Measurements from ENCODE around the gene MMP20. TPM values are rescaled to one million over a fixed set of nuclear protein-coding genes. Genes with fewer than 3 reads are reported as not detected.

The MMP20 gene
- total RNA-seq, 1 experiment from 2014 or later = not detected

DNA sequence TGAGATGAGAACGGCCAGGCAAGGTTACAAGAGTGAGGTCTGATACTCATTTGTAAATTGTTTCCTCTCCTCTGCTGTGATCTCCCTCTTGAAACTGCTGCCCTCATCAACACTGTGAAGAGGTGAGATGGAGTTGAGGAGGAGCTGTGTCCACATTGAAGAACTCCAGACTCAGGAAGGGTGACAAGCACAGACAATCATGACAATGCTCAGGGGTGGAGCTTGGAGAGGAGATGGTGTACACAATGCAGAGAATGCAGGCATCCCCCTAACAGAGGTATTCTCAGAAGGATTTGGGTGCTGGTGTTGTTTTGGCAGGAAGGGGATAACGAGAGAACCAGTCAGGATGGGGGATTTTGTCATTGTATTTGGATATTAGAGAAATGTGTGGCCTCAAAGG, 73.1 kb downstream of the MMP20 start:
- Histone ChIP-seq H3K18ac (ENCODE audit: insufficient read length, low read depth, low read length) (no peak overlapping the region), H3K27ac (ENCODE audit: insufficient read length, low read depth, low read length) (no peak overlapping the region), H3K56ac (ENCODE audit: insufficient read length, low read depth, low read length) (no peak overlapping the region), H4K91ac (ENCODE audit: insufficient read length, low read depth, low read length) (no peak overlapping the region), H4K5ac (ENCODE audit: insufficient read length, low read depth, low read length) (no peak overlapping the region), H3K9me3 (ENCODE audit: control insufficient read depth, low read depth, low read length) (no peaks in the 10 kb centered on the region), H2BK5ac (ENCODE audit: insufficient read length, low read length) (no peak overlapping the region), H3K14ac (ENCODE audit: insufficient read depth, low read length) (no peak overlapping the region), H2AK5ac (ENCODE audit: insufficient read length, low read length) (no peak overlapping the region), H3K79me2 (ENCODE audit: insufficient read depth, low read length) (no peaks in the 10 kb centered on the region), H2BK12ac (ENCODE audit: insufficient read length, low read depth, low read length) (no peak overlapping the region), H3K9ac (ENCODE audit: extremely low read depth, insufficient read length, low read length) (no peak overlapping the region), H4K8ac (replicated peaks; ENCODE audit: insufficient read length, low read depth, low read length) (no peak overlapping the region), H3K27me3 (ENCODE audit: insufficient read depth, low read length) (no peaks in the 10 kb centered on the region), H3K23me2 (ENCODE audit: insufficient read length, low read depth, low read length, poor library complexity, severe bottlenecking) (no peaks in the 10 kb centered on the region), H2BK15ac (ENCODE audit: low read depth, low read length) (no peak overlapping the region), H2AFZ (ENCODE audit: low read length) (no peak overlapping the region), H3K4me1 (ENCODE audit: insufficient read depth, low read length) (peaks cover 2% of the 10 kb centered on the region; the same call in 1 of the 2 replicates), H3K4ac (ENCODE audit: low read depth, low read length) (no peak overlapping the region), H3K79me1 (ENCODE audit: insufficient read depth, low read depth, low read length, poor library complexity, severe bottlenecking) (no peaks in the 10 kb centered on the region), H4K20me1 (ENCODE audit: control insufficient read depth, insufficient read depth, insufficient read length) (no peaks in the 10 kb centered on the region), H2BK120ac (ENCODE audit: low read depth, low read length, poor library complexity, severe bottlenecking) (no peak overlapping the region), H3K4me2 (ENCODE audit: insufficient read depth, insufficient read length, low read length) (no peak overlapping the region), H2BK20ac (ENCODE audit: low read depth, low read length, poor library complexity, severe bottlenecking) (no peak overlapping the region), H3T11ph (ENCODE audit: low read length) (no peak overlapping the region), H3K23ac (ENCODE audit: insufficient read length, low read depth, low read length) (no peak overlapping the region)
- DNase-seq = no peak
- H3K4me1 Mint-ChIP-seq = peaks cover 7 to 9% of the 10 kb centered on the region in 2 experiments
- H3K27ac Mint-ChIP-seq = no peak overlapping the region
- no CpG with 5 or more reads among the region's 2 CpGs for WGBS (ENCODE audit: extremely low coverage, insufficient read length, low lambda C conversion rate)
- no peaks in the 10 kb centered on the region for H3K9me3 Mint-ChIP-seq
- H3K36me3 Mint-ChIP-seq (ENCODE audit: insufficient read depth in 1 of 3, low read depth in 3 of 3) = no peaks in the 10 kb centered on the region
- no peaks in the 10 kb centered on the region for H3K27me3 Mint-ChIP-seq (ENCODE audit: low read depth)
- no peak overlapping the region for H3K4me3 Mint-ChIP-seq
- TF ChIP-seq, protein P1, sequence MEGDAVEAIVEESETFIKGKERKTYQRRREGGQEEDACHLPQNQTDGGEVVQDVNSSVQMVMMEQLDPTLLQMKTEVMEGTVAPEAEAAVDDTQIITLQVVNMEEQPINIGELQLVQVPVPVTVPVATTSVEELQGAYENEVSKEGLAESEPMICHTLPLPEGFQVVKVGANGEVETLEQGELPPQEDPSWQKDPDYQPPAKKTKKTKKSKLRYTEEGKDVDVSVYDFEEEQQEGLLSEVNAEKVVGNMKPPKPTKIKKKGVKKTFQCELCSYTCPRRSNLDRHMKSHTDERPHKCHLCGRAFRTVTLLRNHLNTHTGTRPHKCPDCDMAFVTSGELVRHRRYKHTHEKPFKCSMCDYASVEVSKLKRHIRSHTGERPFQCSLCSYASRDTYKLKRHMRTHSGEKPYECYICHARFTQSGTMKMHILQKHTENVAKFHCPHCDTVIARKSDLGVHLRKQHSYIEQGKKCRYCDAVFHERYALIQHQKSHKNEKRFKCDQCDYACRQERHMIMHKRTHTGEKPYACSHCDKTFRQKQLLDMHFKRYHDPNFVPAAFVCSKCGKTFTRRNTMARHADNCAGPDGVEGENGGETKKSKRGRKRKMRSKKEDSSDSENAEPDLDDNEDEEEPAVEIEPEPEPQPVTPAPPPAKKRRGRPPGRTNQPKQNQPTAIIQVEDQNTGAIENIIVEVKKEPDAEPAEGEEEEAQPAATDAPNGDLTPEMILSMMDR (conservative IDR thresholded peaks at IDR 0.05) = no peak

All from H9 (cell line).